ENCODE measurements around the gene FCER2. TPM values are rescaled to one million over a fixed set of nuclear protein-coding genes. Genes with fewer than 3 reads are reported as not detected.

The FCER2 gene
- total RNA-seq, 1 donor from 2014 or later = 0.50 TPM

DNA sequence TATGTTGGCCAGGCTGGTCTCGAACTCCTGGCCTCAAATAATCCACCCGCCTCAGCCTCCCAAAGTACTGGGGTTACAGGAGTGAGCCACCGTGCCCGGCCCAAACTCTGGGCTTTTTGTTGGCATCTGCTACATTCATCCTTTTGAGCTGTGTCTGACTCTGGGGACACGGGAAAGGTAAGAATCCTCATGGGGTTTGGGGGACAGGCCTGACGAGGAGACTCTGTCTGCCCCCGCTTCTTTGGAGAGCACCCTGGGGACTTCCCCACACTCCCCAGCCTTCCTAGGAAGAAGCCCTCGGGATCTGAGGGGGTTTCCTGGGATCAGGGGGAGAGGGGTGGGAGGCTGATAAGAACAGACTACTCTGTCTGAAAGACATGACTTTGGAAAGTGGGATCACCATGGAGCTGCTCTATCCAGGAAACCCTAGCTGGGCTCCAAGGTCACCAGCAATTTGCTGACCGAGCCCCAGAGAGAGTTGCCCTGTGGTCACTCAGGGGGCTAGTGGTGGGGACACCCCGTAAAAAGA is 8.1 kb upstream of the FCER2 start:
- TF ChIP-seq, protein P1, sequence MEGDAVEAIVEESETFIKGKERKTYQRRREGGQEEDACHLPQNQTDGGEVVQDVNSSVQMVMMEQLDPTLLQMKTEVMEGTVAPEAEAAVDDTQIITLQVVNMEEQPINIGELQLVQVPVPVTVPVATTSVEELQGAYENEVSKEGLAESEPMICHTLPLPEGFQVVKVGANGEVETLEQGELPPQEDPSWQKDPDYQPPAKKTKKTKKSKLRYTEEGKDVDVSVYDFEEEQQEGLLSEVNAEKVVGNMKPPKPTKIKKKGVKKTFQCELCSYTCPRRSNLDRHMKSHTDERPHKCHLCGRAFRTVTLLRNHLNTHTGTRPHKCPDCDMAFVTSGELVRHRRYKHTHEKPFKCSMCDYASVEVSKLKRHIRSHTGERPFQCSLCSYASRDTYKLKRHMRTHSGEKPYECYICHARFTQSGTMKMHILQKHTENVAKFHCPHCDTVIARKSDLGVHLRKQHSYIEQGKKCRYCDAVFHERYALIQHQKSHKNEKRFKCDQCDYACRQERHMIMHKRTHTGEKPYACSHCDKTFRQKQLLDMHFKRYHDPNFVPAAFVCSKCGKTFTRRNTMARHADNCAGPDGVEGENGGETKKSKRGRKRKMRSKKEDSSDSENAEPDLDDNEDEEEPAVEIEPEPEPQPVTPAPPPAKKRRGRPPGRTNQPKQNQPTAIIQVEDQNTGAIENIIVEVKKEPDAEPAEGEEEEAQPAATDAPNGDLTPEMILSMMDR (IDR thresholded peaks at IDR 0.05) = no peak

DNA sequence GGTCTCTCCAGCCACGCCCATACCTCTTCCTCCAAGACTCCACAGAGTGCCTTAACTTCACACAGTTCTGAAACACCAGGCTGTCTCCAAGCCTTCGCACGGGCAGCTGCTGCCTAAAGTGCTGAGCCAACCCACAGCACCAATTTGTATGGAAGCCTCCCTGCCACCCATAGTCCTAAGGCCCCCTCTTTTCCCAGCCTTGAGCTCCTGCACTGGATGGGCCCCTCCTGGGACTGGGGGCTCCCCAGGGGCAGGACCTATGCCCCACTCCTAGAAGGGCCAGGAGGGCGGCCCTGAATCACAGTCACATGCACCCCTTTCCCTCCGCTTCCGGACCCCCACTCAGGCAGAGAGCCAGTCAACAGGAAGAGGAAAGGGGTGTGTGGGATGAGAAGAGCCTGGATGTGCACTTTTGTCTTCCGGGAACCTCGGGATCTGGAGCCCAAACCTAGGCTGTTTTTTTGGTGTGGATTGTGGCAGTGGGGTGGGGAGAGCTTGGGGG is 5.1 kb upstream of the FCER2 start:
- Histone ChIP-seq H3K9me3 (no peaks in the 10 kb centered on the region), H3K4me1 (peaks cover 19% of the 10 kb centered on the region), H3K27ac (peak overlapping the region; percentile 61), H3K27me3 (ENCODE audit: low read depth) (no peaks in the 10 kb centered on the region), H3K36me3 (no peaks in the 10 kb centered on the region), H3K4me3 (no peak overlapping the region)
- TF ChIP-seq, protein P1 (IDR thresholded peaks at IDR 0.05) = no peak
- no peak for DNase-seq
- intact Hi-C loops (cut with DNase I) = no loop called here
- ATAC-seq = no peak

More for the DNA sequence above, 8.1 kb upstream of the FCER2 start:
- ATAC-seq (no peak), DNase-seq (no peak)
- Histone ChIP-seq H3K4me1 (peaks cover 19% of the 10 kb centered on the region), H3K9me3 (no peaks in the 10 kb centered on the region), H3K4me3 (no peak overlapping the region), H3K27ac (no peak overlapping the region), H3K27me3 (ENCODE audit: low read depth) (no peaks in the 10 kb centered on the region), H3K36me3 (no peaks in the 10 kb centered on the region)
- intact Hi-C loops (cut with DNase I) = no loop called here

DNA sequence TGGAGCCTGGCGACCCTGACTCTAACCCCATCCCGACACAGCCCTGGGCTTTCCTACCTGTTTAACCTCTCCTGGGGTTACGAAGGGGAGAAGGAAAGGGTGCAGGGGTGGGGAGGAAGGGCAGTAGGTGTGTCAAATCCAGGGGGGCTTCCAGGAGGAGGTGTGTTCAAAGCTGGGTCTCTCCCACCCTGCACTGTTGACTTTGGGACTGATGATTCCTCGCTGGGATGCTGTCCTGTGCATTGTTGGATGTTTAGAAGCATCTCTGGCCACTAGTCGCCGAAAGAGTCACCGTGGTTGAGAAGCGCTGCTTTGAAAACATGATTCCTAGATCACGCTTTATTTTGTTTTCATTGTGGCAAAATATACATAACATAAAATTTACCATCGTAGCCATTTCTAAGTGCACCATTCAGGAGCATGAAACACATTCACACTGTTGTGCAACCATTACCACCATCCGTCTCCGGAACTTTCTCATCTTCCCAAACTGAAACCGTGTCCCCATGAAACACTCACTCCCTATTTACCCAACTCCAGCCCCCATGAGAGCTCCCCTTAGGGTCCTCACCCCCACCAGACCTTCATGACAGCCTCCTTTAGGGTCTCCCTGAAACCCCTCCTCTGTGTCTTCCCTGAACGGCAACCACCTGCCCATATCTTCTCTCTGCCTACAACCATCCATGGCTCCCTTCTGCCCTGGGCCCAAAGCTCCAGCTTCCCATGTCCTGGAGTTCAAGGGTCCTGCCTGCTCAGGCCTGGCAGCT is 4.4 kb upstream of the FCER2 start:
- H3K4me1 ChIP-seq = peaks cover 19% of the 10 kb centered on the region
- intact Hi-C loops (cut with DNase I) = no loop called here
- no peak overlapping the region for H3K4me3 ChIP-seq
- ATAC-seq (peak in 1 of 2 donors; percentile 13), DNase-seq (no peak)
- TF ChIP-seq, protein P1 (IDR thresholded peaks at IDR 0.05) = no peak
- H3K27me3 ChIP-seq (ENCODE audit: low read depth) = no peaks in the 10 kb centered on the region
- no peaks in the 10 kb centered on the region for H3K9me3 ChIP-seq
- H3K36me3 ChIP-seq = no peaks in the 10 kb centered on the region
- peak overlapping the region; percentile 61 for H3K27ac ChIP-seq

DNA sequence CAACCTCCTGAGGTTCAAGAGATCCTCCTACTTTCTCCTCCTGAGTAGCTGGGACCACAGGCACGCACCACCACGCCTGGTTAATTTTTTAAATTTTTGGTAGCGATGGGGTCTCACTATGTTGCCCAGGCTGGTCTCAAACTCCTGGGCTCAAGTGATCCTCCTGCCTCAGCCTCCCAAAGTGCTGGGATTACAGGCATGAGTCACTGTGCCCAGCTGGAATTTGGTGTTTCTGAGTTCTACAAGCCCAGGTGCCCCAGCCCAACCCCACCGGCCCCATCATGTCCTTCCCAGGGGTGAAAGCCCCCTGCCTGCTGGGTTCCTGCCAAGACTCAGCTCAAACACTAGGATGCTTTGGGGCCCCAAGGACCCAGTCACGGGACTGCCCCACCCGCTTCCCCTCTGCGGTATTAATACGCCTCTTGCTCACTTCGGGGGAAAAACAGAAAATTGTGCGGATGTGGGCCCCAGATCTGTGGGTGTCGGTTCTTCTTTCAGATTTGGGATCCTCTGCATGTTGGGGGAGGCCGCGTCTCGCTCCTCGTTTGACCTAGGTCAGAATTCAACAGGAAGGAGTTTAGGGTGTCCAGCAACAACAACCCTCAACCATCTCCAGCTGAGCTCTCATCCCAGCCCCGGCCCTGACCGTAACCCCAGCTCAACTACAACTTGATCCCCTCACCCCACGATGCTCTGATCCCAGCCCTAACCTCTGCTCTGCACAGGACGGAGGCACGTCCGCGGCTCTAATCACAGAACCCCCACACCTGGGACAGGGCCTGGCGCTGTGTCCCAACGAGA is 3.7 kb upstream of the FCER2 start:
- Histone ChIP-seq H3K4me3 (no peak overlapping the region), H3K4me1 (peaks cover 19% of the 10 kb centered on the region), H3K27me3 (ENCODE audit: low read depth) (peaks cover 5% of the 10 kb centered on the region), H3K36me3 (no peaks in the 10 kb centered on the region), H3K9me3 (no peaks in the 10 kb centered on the region), H3K27ac (peak overlapping the region; percentile 24)
- ATAC-seq (peak; percentile 57 to 64), DNase-seq (peak; percentile 72)
- intact Hi-C loops (cut with DNase I) = no loop called here
- TF ChIP-seq, protein P1 (IDR thresholded peaks at IDR 0.05) = no peak

DNA sequence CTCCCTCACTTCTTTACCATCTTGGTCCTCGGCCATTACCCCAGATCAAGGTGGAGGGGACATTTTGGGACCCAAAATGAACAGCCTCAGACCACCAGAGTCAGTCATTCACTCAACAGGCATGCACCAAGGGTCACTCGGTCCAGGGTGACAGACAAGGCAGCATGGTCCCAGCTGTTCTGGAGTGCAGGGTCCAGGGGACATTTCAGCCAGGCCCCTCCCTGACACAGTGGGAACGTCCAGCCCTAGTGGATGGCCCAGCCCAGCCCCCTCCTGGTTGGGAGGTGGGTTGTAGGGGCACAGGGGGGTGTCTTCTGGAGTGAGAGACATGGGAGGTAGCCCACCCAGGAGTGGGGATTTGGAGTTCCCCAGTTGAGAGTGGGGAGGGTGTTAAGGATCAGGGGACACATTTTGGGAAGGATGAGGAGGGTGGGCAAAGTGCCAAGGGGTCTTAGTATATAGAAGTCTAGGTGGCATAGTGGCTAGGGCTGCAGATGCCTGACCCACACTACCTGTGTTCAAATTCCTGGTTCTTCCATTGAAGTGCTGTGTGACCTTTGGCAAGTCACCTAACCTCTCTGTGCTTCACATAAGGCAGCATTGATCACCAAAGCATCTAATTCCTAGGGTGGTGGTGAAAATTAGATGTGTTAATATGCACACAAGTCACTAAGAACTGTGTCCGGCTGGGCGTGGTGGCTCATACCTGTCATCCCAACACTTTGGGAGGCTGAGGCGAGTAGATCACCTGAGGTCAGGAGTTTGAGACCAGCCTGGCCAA is 2.5 kb upstream of the FCER2 start:
- intact Hi-C loops (cut with DNase I) = no loop called here

More for the DNA sequence above, 2.5 kb upstream of the FCER2 start:
- H3K27me3 ChIP-seq (ENCODE audit: low read depth) = peaks cover 9% of the 10 kb centered on the region
- H3K36me3 ChIP-seq = no peaks in the 10 kb centered on the region
- H3K4me3 ChIP-seq = no peak overlapping the region
- TF ChIP-seq, protein P1 (IDR thresholded peaks at IDR 0.05) = no peak
- DNase-seq (no peak), ATAC-seq (no peak)
- H3K4me1 ChIP-seq = peaks cover 19% of the 10 kb centered on the region
- no peaks in the 10 kb centered on the region for H3K9me3 ChIP-seq
- H3K27ac ChIP-seq = no peak overlapping the region
